Left cardiac atrium (tissue), 4 donors: ENCODE results near the gene PSMG1. TPM values are rescaled to one million over a fixed set of nuclear protein-coding genes. Genes with fewer than 3 reads are reported as not detected.
"Not testable (repeated sequence)": the region's sequence is repeated elsewhere in the genome, so short reads cannot be mapped to it uniquely, and the experiment has no call there.

ENCODE experiments used
- ATAC-seq, 2 donors: fragments of 200-7000 bp; cut with Tn5 transposase; one replicate each; pipeline ENCODE4 v1.9.1; 2020; ENCODE audit warnings: mild to moderate bottlenecking in 2 of 2, moderate library complexity in 2 of 2
- DNase-seq: peaks from one replicate; pipeline ENCODE4 v3.0.0-alpha.2; 2020
- intact Hi-C, 2 donors: fragments of 100-400 bp; cut with DNase I; formaldehyde crosslinking; loops; one replicate each; pipeline versions ENCODE4 v1.14.1 to v1.15.1; 2022 to 2023
- long read RNA-seq: library from polyadenylated mRNA; unstranded; transcript quantifications from one replicate; pipeline ENCODE4 v2.0.0, GENCODE V29; 2021
- total RNA-seq, 2 donors: library from RNA; stranded (reverse); fragmentation: NEBNext Ultra II Directional; extraction: Animal tissue kit (Norgen Biotek cat#: 25700); gene quantifications; one replicate each; pipeline ENCODE4 v1.2.1, GENCODE V29; 2021
- donor health status: DM: no; HTN: yes; CAD: no.
- donor health status: DM: no; HTN: yes; CAD: no; lungs with severe emphysema.
- donor health status: DM: yes; HTN: yes; CAD: no.
- donor health status: Dilated cardiomyopathy.

Gene PSMG1, protein sequence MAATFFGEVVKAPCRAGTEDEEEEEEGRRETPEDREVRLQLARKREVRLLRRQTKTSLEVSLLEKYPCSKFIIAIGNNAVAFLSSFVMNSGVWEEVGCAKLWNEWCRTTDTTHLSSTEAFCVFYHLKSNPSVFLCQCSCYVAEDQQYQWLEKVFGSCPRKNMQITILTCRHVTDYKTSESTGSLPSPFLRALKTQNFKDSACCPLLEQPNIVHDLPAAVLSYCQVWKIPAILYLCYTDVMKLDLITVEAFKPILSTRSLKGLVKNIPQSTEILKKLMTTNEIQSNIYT
- total RNA-seq, result 10 to 100 TPM; 21.3 to 30.6 TPM
- long read RNA-seq, transcript PSMG1-201 (7 exons, 2,154 nt), result major isoform, 6 of 9 reads
- long read RNA-seq, partial matches to known transcripts, result 1 of 9 reads
- long read RNA-seq, other reads (novel, unspliced or antisense), result 1 of 9 reads

DNA sequence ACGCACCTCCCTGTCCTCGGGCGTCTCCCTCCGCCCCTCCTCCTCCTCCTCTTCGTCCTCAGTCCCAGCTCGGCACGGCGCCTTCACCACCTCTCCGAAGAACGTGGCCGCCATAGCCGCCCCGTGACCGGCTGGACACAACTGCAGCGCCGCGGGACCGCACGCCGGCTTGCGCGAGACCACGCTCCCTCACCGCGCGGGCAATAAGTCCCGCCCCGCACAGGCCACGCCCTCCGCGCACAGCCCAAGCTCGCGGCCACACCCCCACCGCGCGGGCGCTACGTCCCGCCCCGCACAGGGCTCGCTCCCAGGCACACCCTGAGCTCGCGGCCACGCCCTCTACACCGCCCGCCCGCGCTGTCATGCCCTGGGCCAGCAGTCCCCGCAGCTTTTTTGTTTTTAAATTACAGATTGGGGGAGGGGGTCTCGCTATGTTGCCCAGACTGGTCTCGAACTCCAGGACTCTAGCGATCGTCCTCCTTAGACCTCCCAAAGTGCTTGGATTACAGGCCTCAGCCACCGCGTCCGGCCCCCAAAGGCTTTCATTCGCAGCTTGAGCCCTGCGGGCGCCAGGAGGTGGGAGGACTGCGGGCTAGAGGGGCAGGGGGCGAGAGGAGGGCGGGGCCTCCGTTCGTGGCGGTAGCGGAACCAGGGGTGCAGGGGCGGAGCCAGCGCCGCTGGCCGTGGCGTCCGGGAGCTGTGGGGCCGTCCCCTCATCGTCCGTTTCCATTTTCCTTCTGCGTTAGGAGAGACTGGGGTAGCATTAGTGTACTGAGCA lies at the start of gene PSMG1:
TSS of gene PSMG1 (minus strand) at position 180 of the 778 bp plus-strand sequence. CDS start at position 114, 66 bp downstream.
- intact Hi-C loops, result no loop called here
- DNase-seq, result peak; percentile 97

DNA sequence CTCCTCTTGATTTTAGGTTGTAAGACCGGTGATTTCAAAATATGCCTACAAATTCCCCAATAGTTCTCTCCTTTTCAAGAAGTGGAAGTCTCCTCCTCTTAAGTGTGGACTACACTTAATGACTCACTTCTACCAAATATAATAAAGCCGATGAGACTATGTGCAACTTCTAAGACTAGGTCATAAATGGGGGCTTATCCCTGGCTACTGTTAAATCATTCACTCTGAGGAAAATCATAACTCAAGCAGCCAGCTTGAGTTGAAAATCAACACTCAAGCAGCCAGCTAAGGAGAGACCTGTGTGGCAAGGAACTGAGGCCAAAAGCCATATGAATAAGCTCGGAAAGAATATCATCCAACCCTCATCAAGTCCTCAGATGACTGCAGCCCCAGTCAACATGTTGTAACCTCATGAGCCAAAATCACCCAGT lies 49.6 kb upstream of the PSMG1 start:
- ATAC-seq (no peak), DNase-seq (no peak)
- intact Hi-C loops, result no loop called here

More for the DNA sequence above, at the start of gene PSMG1:
- ATAC-seq, result peak; percentile 98

DNA sequence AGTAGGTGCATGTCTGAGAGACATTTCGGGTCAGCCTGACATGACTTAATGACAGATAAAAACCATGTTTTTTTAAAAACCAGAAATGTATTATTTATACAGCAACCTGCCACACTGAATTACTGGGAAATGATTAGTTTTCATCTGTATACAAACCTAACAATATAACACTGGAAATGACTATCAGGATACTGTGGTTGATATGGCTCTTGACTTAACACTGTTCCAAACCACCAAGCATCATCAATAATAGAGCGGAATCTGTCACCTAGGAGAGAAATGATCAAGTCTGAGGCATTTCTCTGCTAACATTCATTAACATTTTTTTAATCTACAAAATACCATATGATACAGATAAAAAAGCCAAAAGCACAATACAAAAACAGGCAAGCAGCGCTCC lies 41.7 kb upstream of the PSMG1 start:
- ATAC-seq (no peak), DNase-seq (no peak)
- intact Hi-C loops, result no loop called here

DNA sequence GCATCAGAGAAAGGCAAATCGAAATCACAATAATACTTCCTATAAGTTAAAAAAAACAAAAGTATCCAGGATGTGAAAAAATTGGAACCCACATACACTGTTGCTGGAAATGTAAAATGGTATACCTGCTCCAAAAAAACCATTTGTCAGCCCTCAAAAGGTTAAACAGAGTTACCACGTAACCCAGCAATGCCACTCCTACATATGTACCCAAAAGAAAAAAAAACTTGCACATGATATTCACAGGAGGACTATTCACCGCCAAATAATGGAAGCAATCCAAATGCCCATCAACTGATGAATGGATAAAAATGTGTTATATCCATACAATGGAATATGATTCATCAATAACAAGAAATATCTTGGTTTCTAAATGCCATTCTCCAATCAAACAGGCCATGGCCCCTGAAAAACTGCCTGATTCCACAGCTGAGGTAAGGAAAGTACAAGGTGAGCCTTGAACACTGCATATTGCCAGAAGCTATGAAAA lies 38.8 kb upstream of the PSMG1 start:
- DNase-seq (no peak), ATAC-seq (no peak)
- intact Hi-C loops, result no loop called here

DNA sequence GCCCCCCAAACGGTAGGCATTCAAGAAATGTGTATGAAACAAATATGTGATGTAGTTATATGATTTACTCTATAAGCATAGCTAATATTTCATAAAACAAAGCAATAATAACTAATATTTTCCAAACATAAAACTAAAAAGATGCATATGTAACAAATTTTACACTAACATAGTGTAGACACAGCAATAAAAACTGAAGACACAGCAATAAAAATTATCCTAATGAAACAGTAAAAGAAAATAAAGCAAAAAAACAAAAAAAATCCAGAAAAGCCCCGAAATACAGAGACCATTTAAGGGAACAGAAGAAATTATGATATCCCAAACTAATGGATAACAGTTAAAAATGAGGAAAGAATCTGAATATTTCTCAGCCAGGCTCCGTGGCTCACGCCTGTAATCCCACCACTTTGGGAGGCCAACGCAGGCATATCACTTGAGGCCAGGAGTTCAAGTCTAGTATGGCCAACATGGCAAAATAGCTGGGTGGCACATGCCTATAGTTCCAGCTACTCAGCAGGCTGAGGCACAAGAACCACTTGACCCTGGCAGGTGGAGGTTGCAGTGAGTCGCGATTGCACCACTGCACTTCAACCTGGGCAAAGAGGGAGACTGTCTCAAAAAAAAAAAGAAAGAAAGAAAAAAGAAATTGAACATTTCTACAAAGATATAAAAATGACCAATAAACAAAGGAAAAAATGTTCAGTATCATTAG lies 38.2 kb upstream of the PSMG1 start:
- intact Hi-C loops, result no loop called here
- DNase-seq (no peak), ATAC-seq (no peak)

DNA sequence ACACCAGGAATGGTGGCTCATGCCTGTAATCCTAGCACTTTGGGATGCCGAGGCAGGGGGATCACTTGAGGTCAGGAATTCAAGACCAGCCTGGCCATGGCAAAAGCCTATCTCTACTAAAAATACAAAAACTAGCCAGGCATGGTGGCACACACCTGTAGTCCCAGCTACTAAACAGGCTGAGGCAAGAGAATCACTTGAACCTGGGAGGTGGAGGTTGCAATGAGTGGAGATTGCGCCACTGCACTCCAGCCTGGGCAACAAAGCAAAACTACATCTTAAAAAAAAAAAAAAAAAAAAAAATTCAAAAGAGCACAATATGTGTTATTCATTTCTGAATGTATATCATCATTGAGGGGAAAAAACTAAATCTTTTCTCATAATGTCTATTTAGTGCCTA lies 37.6 kb upstream of the PSMG1 start:
- intact Hi-C loops, DNase-seq: not testable (repeated sequence)

DNA sequence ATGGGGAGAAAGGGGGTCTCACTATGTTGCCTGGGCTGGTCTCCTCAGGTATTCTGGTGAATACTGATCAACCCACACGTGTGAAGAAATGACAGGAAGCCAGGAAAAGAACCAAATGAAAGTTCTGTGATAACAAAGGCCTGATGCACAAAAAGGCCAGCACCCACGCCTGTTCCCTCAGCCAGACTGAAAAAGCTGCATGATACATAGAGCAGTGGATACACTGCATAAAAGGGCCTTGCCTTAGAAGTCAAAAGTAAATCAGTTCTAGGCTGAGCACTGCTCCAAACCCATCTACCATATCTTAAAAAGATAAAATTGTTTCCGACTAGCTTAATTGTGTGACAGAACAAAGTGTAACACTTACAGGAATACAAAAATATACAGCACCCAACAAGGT lies 36.9 kb upstream of the PSMG1 start:
- intact Hi-C loops, result no loop called here
- ATAC-seq, result peak; percentile 38 to 48
- DNase-seq, result no peak

More for the DNA sequence above, 37.6 kb upstream of the PSMG1 start:
- ATAC-seq, result not testable (repeated sequence)

DNA sequence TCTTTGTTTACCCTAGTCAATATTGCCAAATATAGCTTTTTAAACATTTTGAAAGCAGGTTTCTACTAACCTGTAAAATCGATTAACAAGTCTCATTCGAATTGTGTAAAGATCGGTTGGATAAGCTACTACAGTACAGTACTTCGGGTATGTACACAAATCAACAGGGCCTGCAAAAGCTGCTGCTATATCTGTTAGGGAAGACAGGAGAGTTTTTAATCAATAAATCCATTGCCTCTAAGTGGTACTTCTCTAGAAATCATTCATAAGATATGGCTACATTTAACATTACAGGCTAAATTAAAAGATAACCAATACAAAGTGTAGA lies 34.8 kb upstream of the PSMG1 start:
- no peak for ATAC-seq
- intact Hi-C loops, result no loop called here
- DNase-seq, result no peak

DNA sequence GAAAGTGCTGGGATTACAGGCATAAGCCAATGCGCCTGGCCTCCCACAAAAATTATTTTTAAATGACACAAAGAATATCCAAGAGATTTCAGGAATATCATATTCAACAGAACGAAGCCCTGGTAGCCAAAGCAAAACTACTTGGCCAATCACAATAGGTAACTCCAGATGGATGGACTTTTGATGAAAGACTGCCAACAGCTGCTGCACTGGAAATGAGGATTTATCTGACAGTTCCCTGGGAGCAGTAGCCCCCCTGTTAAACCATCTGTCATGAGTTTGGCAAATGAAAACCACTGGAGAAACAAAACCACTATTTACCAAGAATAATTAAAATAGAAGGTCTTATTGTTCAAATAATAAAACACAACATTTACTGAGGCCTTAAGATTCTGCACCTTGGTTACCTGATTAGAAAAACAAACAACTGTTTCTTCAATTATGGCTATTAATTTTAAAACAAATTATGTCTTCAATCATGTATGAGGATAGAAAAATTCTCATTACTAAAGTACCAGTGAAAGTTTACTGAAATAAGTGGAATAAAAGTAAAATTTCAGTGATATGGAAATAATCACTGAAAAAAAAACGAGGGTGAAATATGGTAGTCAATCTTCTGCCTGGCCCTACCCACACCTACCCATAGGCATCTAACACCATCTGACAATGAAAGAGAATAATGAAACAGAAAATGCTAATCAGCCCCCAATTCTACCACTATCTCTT lies 34.3 kb upstream of the PSMG1 start:
- no peak for DNase-seq
- intact Hi-C loops, result no loop called here
- no peak for ATAC-seq

DNA sequence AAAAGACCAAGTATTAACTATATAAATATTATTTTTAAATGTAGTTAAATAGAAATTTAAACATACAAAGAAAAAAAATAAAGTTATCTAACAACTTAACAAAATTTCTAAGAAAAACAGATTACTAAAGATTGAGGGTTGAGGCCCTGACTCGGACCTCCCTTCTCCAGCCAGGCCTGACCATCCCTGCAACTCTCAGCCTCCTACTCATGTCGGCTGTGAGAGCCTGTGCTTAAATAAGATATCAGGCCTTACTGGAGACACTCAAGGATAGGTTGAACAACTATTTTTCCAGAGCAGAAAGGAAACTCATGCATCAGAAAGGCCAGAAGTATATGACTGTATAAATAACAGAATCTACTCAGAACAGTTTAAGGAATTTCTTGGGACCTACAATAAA lies 33.0 kb upstream of the PSMG1 start:
- intact Hi-C loops, result no loop called here
- ATAC-seq (no peak), DNase-seq (no peak)

DNA sequence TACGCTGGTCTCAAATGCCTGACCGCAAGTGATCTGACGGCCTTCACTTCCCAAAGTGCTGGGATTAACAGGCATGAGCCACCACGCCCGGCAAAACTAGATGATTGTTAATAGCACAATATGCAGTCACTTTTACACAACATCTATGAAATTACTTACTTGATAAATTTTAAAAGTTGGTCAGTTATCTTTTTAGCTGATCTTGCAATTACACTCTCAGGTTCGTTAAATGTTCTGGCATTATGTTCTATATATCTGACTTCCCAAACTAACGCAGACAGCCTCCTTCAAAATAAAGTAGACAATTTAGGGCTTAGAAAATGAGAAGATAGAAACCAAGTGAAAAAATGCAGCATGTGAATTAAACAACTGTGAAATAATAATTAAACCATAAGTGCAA lies 31.8 kb upstream of the PSMG1 start:
- no peak for ATAC-seq
- intact Hi-C loops, result no loop called here

DNA sequence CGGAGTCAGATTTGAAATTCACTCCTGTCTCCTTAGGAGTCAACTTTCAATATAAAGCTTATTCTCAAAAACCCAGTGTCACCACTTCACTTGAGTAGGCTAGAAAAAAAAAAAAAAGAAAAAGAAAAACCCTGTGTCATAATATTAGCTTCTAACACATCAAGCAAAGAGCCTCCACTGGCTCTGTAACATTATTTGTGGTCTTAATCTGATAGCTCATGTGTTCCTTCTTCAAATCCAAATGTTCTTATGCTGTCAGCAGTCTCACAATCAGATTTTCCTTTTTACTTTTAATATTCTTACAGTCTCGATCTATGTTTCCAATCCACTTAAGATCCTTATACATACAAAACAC lies 26.1 kb upstream of the PSMG1 start:
- no peak for ATAC-seq
- intact Hi-C loops, result no loop called here

More for the DNA sequence above, 31.8 kb upstream of the PSMG1 start:
- DNase-seq, result no peak

DNA sequence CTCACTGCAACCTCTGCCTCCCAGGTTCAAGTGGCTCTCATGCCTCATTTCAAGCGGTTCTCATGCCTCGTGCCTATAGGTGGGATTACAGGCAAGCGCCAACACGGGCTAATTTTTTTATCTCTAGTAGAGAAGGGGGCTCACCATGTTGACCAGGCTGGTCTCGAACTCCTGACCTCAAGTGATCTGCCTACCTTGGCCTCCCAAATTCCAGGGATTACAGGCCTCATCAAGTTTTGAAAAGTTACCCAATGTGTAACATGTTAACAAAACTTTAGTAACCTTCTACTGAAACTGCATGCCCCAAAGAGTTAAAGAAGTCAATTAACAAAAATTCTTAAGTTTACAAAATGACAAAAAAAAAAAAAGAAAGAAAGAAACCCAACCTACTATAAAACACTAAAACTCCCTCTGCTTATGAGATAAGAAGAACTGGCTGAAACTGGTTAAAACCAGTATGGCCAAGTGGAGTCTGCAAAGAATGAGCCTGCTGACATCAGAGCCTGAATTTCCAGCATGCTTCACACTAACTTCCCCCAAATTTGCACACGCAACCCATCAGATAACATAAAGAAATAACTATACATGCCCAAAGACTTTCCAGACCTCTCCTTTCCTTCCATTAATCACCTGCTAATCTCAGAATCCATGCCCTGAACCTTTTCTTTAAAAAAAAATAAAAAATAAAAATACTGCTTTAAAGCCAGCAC lies 25.5 kb upstream of the PSMG1 start:
- DNase-seq (no peak), ATAC-seq (no peak)
- intact Hi-C loops, result no loop called here

More for the DNA sequence above, 26.1 kb upstream of the PSMG1 start:
- DNase-seq, result no peak

DNA sequence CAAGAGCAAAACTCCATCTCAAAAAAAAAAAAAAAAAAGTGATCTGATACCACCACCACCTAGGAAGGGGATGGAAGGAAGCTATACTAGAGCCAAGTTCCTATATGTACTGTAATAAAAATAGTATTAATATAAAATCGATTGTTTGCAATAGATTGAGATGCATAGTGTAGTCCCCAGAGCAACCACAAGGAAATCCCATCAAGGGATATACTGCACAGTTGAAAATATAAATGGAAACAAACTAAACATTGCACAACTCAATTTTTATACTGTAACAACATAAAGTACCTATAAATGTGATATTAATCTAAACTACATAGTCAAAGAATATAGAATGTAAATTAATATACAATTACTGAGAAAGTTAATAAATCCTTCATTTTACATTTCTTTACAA lies 20.9 kb upstream of the PSMG1 start:
- ATAC-seq (no peak), DNase-seq (no peak)
- intact Hi-C loops, result no loop called here

DNA sequence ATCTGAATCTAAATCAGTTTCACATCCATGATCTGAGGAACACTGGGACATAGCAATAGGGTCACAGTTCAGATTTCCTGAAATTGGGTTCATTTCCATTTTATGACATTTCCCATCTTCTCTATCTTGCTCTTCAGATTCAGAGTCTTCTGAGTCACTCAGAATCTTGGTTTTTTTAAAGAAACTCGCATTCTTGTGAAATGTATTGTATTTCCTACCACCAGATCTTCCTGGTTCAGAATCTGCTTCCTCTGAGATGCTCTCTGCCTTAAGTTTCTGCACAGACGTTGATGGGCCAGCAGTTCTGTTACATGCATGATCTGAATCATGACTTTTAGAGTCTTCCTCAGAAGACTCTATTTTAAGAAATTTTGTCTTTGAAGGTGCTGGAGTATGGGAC lies 15.5 kb upstream of the PSMG1 start:
- DNase-seq, result no peak
- intact Hi-C loops, result no loop called here
- ATAC-seq, result no peak

DNA sequence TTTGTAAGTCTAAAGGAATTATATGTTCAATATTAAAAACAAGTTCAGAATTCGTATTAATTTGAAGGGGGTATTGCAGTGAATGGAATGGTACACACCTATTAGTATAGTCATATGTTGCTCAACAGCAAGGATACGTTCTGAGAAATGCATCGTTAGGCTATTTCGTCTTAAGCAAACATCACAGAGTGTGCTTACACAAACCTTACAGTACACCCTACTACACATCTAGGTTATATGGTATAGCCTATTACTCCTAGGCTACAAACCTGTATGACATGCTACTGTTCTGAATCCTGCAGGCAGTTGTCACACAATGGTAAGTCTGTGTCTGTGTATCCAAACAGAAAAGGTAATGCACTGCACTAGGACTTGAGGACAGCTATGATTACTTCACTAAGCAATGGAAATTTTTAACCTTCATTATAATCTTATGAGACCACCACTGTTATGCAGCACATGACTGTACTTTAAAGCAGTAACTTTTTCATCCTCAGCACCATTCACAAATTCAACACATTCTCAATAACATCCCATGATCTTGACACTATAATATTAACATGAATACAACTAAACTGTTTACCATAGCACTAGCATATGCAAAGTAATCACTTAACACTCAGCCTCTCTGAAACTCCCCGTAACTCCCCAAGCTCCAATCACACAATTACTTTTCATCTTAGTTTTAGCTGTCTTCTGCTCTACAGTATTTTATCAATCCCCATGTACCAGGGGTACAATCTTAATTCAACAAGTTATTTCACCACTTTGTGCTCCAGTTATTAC lies 14.4 kb upstream of the PSMG1 start:
- intact Hi-C loops, result no loop called here
- DNase-seq, result no peak
- ATAC-seq, result no peak

DNA sequence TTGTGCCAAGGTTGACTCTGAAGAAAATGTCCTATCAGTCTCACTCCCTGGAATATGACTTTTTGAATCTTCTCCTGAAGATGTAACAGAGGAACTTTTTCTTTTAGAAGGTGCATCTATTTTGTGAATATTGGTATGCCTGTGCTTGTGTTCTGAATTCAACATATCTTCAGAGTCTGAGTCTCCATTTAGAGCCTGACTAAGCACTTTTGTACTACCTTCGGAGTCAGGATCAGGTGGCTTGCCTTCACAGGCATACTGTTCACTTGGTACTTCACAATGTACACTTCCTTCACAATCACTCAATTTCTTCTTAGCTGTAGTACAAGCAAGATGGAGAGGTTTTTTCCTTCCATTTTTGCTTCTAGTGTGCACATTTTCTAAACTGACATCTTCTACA lies 13.6 kb upstream of the PSMG1 start:
- DNase-seq (no peak), ATAC-seq (no peak)
- intact Hi-C loops, result no loop called here

DNA sequence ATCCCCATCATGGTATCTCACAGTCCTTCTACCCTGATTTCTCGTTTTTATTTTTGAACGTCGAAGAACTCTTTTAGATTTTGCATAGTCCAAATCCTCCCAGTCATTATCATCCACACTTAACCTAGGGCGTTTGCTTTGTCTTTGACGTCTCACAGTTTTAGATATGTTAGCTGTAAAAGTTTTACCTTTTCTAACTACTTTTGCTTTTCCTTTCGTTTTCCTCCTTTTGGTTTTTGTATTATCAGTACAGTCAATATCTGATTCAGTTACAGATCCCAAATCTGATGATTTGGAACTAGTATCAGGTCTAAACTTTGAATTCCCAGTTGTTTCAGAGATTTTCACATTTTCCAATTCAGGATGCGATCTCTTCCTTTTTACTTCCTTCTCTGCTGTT lies 13.1 kb upstream of the PSMG1 start:
- ATAC-seq, result no peak
- no peak for DNase-seq
- intact Hi-C loops, result no loop called here
